B cell (primary cell): ENCODE data around the gene HS6ST2.

Experiments
- CTCF ChIP-seq: fragments of 200-600 bp; IDR thresholded peaks from one replicate; pipeline ENCODE4 v1.8.0; 2022; ENCODE audit warnings: antibody characterized with exemption, mild to moderate bottlenecking
- EZH2 ChIP-seq: IDR thresholded peaks from 2 replicates; pipeline ENCODE4 v1.6.1; 2012; ENCODE audit warnings: borderline replicate concordance, low read depth, mild to moderate bottlenecking, moderate library complexity, low read length; ENCODE audit not compliant: insufficient read depth, poor library complexity, severe bottlenecking

- no peak for TF ChIP-seq EZH2
- no peak for TF ChIP-seq CTCF
Observed at GRCh38 chrX:132671229-132671641, 287.2 kb downstream of the HS6ST2 start.
